Measurements from ENCODE around the gene JDP2.

- TF ChIP-seq POLR2A (IDR thresholded peaks at IDR 0.05) (no peak), CTCF (IDR thresholded peaks at IDR 0.05) (no peak)
Observed at GRCh38 chr14:75456997-75457335, 29.1 kb downstream of the JDP2 start.

Measured in body of pancreas (tissue), 4 donors.